ENCODE results near the gene EPM2AIP1. TPM values are rescaled to one million over a fixed set of nuclear protein-coding genes. Genes with fewer than 3 reads are reported as not detected.
A peak's percentile ranks its signal among the peaks of the same experiment; 100 is the strongest.

EPM2AIP1 gene
- total and polyA plus RNA-seq, 4 donors: 2.9 to 11.8 (median 7.7) TPM

- Histone ChIP-seq H3K27ac (ENCODE audit: low read depth in 1 of 2, low read length in 2 of 2) (peak overlapping the region in 1 of 2 donors; percentile 74), H3K4me3 (ENCODE audit: low read depth in 1 of 3, low read length in 3 of 3) (no peak overlapping the region), H3K27me3 (ENCODE audit: control insufficient read depth in 4 of 4, insufficient read depth in 4 of 4, low read length in 3 of 4) (no peaks in the 10 kb centered on the region), H3K9me3 (ENCODE audit: control insufficient read depth in 4 of 4, low read length in 3 of 4) (no peaks in the 10 kb centered on the region), H3K36me3 (ENCODE audit: control insufficient read depth in 4 of 4, insufficient read depth in 3 of 4, low read depth in 1 of 4, low read length in 3 of 4) (no peaks in the 10 kb centered on the region), H3K9ac (ENCODE audit: low read depth in 1 of 2, low read length in 2 of 2) (no peak overlapping the region), H3K4me1 (ENCODE audit: control insufficient read depth in 4 of 4, insufficient read depth in 4 of 4, low read length in 3 of 4) (peaks cover 0 to 11% (median under 1%) of the 10 kb centered on the region in 4 donors)
- WGBS: 98% methylated on average over 1 of the region's 1 CpG
- no peak for DNase-seq (ENCODE audit: low spot score)
- TF ChIP-seq CTCF (IDR thresholded peaks at IDR 0.05; ENCODE audit: low read depth, low read length, missing input control) (no peak), RAD21 (IDR thresholded peaks at IDR 0.05) (no peak), GABPA (IDR thresholded peaks at IDR 0.05 in 1 of 2, conservative IDR thresholded peaks at IDR 0.05 in 1 of 2) (no peak), RXRA (IDR thresholded peaks at IDR 0.05) (no peak), ATF3 (IDR thresholded peaks at IDR 0.05) (no peak), EGR1 (IDR thresholded peaks at IDR 0.05; ENCODE audit: low read depth in 2 of 2) (no peak), JUND (IDR thresholded peaks at IDR 0.05) (no peak), ZBTB33 (IDR thresholded peaks at IDR 0.05) (no peak), NR2F2 (IDR thresholded peaks at IDR 0.05) (no peak), REST (IDR thresholded peaks at IDR 0.05) (no peak), FOXA2 (IDR thresholded peaks at IDR 0.05) (no peak), SP1 (IDR thresholded peaks at IDR 0.05) (no peak)
These were observed 35.9 kb downstream of the EPM2AIP1 start for GRCh38 chr3:36957063-36957462.

GRCh38 chr3:36956155-36956554 lies 36.8 kb downstream of the EPM2AIP1 start:
- peaks cover 0 to 11% (median under 1%) of the 10 kb centered on the region in 4 donors for H3K4me1 ChIP-seq (ENCODE audit: control insufficient read depth in 4 of 4, insufficient read depth in 4 of 4, low read length in 3 of 4)
- no peak overlapping the region for H3K9ac ChIP-seq (ENCODE audit: low read depth in 1 of 2, low read length in 2 of 2)
- no peak overlapping the region for H3K27ac ChIP-seq (ENCODE audit: low read depth in 1 of 2, low read length in 2 of 2)
- H3K36me3 ChIP-seq (ENCODE audit: control insufficient read depth in 4 of 4, insufficient read depth in 3 of 4, low read depth in 1 of 4, low read length in 3 of 4): no peaks in the 10 kb centered on the region
- H3K27me3 ChIP-seq (ENCODE audit: control insufficient read depth in 4 of 4, insufficient read depth in 4 of 4, low read length in 3 of 4): no peaks in the 10 kb centered on the region
- no peak overlapping the region for H3K4me3 ChIP-seq (ENCODE audit: low read depth in 1 of 3, low read length in 3 of 3)
- DNase-seq (ENCODE audit: low spot score): no peak
- H3K9me3 ChIP-seq (ENCODE audit: control insufficient read depth in 4 of 4, low read length in 3 of 4): no peaks in the 10 kb centered on the region
- WGBS: 93% methylated on average over 3 of the region's 3 CpGs
- TF ChIP-seq ATF3 (IDR thresholded peaks at IDR 0.05) (no peak), FOXA1 (IDR thresholded peaks at IDR 0.05) (no peak), GABPA (IDR thresholded peaks at IDR 0.05 in 1 of 2, conservative IDR thresholded peaks at IDR 0.05 in 1 of 2) (no peak), FOXA2 (IDR thresholded peaks at IDR 0.05) (no peak), YY1 (IDR thresholded peaks at IDR 0.05) (no peak), SP1 (IDR thresholded peaks at IDR 0.05) (no peak), CTCF (IDR thresholded peaks at IDR 0.05; ENCODE audit: low read depth, low read length, missing input control) (no peak), NR2F2 (IDR thresholded peaks at IDR 0.05) (no peak), RAD21 (IDR thresholded peaks at IDR 0.05) (no peak), HNF4A (conservative IDR thresholded peaks at IDR 0.05) (no peak), MAX (IDR thresholded peaks at IDR 0.05) (no peak), RXRA (IDR thresholded peaks at IDR 0.05) (no peak), JUND (IDR thresholded peaks at IDR 0.05) (no peak)
